Daoy (cell line): Measurements from ENCODE around the gene KCNJ15. TPM values are rescaled to one million over a fixed set of nuclear protein-coding genes. Genes with fewer than 3 reads are reported as not detected.
A peak's percentile ranks its signal among the peaks of the same experiment; 100 is the strongest.
"Not testable (repeated sequence)": the region's sequence is repeated elsewhere in the genome, so short reads cannot be mapped to it uniquely, and the experiment has no call there.

Source experiments
- DNase-seq: peaks from one replicate; pipeline ENCODE4 v3.0.0-alpha.2; 2015; ENCODE audit warnings: low read depth
- total RNA-seq: library from RNA; depleted of rRNA; stranded (reverse); fragments of >200 nt; shearing (Covaris generic); gene quantifications from 2 replicates; pipeline ENCODE4 v1.2.3, GENCODE V29; 2014

KCNJ15 gene
- total RNA-seq, 1 experiment from 2014 or later: 35.4 TPM

- peak; percentile 99 for DNase-seq
These were observed 11.6 kb upstream of the KCNJ15 start for GRCh38 chr21:38244885-38245869.

DNA sequence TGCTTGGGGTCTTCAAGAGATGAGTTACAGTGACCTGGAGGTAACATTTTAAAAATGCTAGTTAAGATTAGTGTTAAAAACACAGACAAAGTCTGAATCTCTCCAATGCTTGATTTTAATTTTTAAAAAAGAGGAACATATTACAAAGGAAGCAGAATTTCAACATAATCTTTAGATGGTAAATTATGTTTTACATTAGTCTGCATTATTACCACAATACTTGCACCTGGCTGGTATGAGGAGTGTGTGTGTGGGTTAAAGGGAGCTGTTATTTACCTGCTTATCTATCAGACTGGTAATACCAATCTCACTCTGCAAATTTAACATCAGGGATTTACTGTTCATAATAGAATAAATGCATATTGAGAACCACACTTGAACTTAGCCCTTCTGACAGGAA lies 10.3 kb upstream of the KCNJ15 start:
- no peak for DNase-seq

GRCh38 chr21:38247054-38247453 lies 9.7 kb upstream of the KCNJ15 start:
- not testable (repeated sequence) for DNase-seq

GRCh38 chr21:38247738-38248510 lies 8.9 kb upstream of the KCNJ15 start:
- no peak for DNase-seq

DNA sequence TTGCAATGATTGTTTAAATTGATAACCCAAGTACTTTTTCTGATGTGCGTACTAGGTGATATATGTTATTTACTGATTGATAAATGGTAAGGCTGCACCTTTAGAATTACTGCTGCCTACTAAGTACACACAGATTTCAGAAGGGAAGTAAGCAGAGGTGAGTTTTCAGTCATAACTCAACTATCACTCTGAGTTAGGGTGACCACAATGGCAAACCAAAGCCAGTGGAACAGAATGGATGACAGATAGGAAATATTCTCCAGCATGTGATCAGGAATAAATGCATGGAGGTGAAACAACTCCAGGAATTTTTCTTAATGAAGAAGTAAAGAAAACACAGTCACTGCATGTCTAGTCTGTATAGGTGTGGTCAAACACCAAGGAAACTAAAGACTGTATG lies 7.5 kb upstream of the KCNJ15 start:
- DNase-seq: no peak

DNA sequence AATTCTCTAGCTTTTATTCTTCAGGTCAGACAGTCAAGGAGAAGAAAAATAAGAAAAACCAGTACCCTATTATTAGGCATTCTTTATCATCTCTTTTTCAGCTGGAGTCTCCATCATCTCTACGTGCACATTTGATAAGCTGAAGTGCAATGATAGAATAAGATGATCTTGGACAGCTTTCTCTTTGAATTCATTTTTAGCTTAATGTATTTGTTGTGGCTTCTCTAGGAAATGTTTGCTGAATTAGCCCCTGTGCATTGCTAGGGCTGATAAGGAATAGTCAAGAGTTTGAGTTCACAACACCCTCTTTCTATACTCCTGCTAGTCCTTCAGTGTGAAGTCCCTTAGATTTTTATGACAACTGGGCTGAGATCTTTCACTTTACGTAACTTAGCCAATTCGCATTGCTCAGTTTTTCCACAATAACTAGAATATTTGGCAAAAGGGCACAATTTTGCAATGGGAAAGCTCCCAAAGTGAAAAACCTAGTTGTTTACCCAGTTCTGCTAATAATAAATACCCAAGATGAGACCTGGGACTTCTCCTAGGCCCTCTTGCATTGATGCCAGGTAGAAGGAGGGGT lies 7.0 kb upstream of the KCNJ15 start:
- DNase-seq: no peak

GRCh38 chr21:38250991-38251418 lies 5.8 kb upstream of the KCNJ15 start:
- peak; percentile 87 for DNase-seq

- DNase-seq: peak; percentile 83
These were observed 1.8 kb upstream of the KCNJ15 start for GRCh38 chr21:38254970-38255369.

DNA sequence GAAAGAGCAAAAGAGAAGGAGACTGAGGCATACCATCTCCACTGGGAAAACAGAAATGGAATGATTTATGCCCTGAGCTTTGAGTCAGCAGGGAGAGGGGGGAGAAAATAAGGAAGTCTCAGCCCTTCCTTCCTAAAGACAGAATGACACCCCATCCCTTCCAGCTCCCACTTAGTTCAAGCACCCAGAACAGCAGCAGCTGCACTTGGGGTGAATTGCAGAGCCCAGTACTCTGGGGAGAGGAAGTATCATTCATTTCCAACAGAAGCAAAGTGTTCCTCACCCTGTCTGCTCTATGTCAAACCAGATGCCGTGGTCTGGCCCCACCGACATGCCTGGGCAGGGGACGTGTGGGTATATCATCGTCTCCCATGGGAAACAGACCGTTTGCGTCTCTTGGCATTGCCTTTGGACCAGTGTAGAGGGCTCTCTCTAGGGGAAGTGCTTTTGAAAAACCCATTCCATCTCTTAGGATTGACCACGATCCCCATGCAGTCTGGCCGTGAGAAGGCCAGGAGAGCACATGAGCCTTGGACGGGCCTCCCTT lies 1.1 kb upstream of the KCNJ15 start:
- DNase-seq: no peak

- DNase-seq: no peak
These were observed 876 bp downstream of the KCNJ15 start for GRCh38 chr21:38257667-38258066.

- DNase-seq: peak; percentile 93
These were observed 2.0 kb downstream of the KCNJ15 start for GRCh38 chr21:38258521-38259485.

DNA sequence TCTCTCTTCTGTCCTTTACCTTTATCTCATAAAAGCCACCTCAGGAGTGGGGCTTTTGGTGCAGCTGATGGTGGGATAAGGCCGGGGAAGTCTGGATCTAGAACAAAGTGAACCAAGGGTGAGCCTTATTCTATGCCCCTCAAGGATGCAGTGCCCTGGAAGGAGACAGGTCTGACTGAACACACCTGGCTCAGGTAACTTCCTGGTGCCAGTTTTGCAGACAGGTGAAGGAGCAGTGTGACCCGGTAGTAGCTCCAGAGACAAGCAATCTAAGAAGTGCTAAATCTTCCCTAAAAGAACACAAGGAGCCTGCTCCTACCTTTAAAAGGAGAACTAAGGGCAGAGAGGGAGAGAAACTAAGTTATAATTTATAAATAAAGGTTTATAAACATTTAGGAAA lies 2.9 kb downstream of the KCNJ15 start:
- no peak for DNase-seq

- DNase-seq: no peak
These were observed 3.6 kb downstream of the KCNJ15 start for GRCh38 chr21:38260426-38260825.

DNA sequence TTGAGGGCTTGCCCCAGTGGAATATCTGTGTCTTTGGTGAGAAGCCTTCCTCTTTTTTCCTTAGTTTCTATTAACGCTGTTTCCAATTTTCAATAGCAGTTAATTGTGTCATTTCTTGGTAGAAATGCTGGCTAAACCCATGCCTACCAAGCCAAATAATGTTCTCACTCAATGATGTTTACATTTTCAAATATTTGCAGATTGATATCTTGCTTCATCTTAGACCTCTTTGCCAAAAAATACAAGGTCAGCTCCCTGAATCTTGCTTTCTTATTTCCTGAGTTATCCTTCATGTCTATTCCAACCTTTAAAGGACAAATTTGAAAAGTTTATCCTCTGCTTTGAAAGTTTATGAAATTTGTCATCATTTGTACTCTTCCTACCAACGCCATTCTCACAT lies 5.1 kb downstream of the KCNJ15 start:
- no peak for DNase-seq

DNA sequence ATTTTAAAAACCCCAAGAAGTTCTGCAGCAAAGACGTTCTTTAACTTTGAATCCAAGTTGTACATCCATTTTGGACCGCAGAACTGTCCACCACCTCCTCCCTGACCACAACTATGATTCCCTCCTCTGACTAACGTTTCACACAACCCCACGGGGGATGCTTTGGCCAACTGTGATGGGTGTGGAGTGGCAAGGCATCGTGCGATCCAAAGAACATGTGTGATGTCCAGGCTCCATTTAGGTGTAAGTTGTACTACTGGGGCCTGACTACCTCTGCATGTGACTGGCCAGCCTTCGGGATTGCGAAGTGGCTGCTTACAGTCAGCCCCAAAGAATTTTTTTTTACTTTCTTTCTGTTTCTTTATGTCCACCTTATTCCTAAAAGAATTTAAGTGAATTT lies 6.7 kb downstream of the KCNJ15 start:
- DNase-seq: peak; percentile 74

- no peak for DNase-seq
These were observed 7.8 kb downstream of the KCNJ15 start for GRCh38 chr21:38264571-38264970.

GRCh38 chr21:38265166-38265565 lies 8.4 kb downstream of the KCNJ15 start:
- DNase-seq: no peak

DNA sequence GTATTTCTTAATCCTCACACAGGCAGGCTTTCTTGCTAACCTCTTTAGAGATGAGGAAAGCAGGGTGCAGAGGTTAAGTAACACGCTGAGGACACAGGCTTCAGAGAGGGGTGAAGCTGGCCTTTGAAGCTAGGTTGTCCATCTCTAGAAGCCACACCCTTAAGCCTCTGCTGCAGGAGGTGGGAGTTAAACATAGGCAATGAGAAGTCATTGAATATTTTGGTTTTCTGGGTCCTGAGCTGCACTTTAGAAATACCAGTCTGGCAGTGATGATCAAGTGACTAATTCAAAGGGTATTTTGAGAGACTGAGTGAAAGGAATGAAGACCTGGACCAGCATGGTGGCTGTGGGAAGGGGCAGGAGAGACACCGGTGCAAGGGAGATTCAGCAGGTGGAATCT lies 9.9 kb downstream of the KCNJ15 start:
- DNase-seq: peak; percentile 70

DNA sequence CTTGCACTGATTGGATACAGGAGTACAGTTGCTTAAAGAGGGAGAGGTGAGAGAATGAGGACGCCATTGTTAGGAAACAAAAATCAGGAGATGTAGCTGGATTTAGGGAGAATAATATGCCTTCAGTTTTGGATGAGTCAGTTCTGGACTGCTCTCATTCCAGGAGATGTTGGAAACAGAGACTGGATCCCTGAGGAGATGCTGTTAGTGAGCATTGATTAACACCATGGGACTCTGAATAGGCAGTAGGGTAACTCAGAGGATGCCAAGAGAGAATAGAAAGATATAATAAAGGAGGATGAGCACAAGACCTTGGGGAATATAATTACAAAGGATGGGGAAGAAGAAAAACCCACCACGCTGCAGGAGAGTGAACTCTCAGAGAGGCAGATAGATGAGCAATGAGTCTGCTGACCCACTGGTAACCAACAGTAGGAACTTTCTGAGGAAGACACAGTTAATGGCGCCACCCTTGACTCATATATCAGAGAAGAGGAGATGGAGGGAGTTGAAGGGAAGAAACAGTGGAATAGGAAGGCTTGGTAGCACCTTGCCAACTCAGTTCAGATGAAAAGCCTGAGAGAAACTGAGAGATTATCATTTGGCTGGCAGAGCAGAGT lies 10.5 kb downstream of the KCNJ15 start:
- no peak for DNase-seq
